Endodermal cell (in vitro differentiated cells): ENCODE data around the gene HOXB4. TPM values are rescaled to one million over a fixed set of nuclear protein-coding genes. Genes with fewer than 3 reads are reported as not detected.

Source experiments
- DNase-seq: peaks from one replicate; pipeline ENCODE4 v3.0.0-alpha.2; 2017
- H3K27ac ChIP-seq: 2 replicates; pipeline ENCODE4 v1.5.1; 2013; ENCODE audit warnings: mild to moderate bottlenecking, low read depth, low read length, moderate library complexity
- H3K27me3 ChIP-seq: 2 replicates; pipeline ENCODE4 v1.6.1; 2013; ENCODE audit warnings: mild to moderate bottlenecking, low read length, moderate library complexity; ENCODE audit not compliant: insufficient read depth, control insufficient read depth, poor library complexity, severe bottlenecking
- H3K36me3 ChIP-seq: 2 replicates; pipeline ENCODE4 v1.7.0; 2013; ENCODE audit warnings: mild to moderate bottlenecking, low read length, moderate library complexity; ENCODE audit not compliant: control insufficient read depth, insufficient read depth
- H3K4me1 ChIP-seq: one replicate; pipeline ENCODE4 v1.7.0; 2013; ENCODE audit warnings: low read length; ENCODE audit not compliant: control insufficient read depth, insufficient read depth
- H3K4me3 ChIP-seq: 2 replicates; pipeline ENCODE4 v1.5.1; 2013; ENCODE audit warnings: mild to moderate bottlenecking, low read length, moderate library complexity
- H3K9ac ChIP-seq: 2 replicates; pipeline ENCODE4 v1.6.1; 2013; ENCODE audit warnings: mild to moderate bottlenecking, low read length, moderate library complexity; ENCODE audit not compliant: poor library complexity, severe bottlenecking; ENCODE audit errors: extremely low read depth
- H3K9me3 ChIP-seq: 2 replicates; pipeline ENCODE4 v1.6.1; 2013; ENCODE audit warnings: mild to moderate bottlenecking, low read length, moderate library complexity; ENCODE audit not compliant: control insufficient read depth
- H3K27ac Mint-ChIP-seq: 2 replicates; pipeline ENCODE4 v1.8.0; 2020; ENCODE audit warnings: mixed read lengths
- H3K27me3 Mint-ChIP-seq: 2 replicates; pipeline ENCODE4 v1.8.0; 2021; ENCODE audit warnings: mild to moderate bottlenecking, mixed read lengths; ENCODE audit not compliant: insufficient read depth
- H3K36me3 Mint-ChIP-seq: 2 replicates; pipeline ENCODE4 v1.8.0; 2020; ENCODE audit warnings: low read depth, mixed read lengths
- H3K4me1 Mint-ChIP-seq: 2 replicates; pipeline ENCODE4 v1.8.0; 2020; ENCODE audit warnings: mixed read lengths
- H3K4me3 Mint-ChIP-seq: 2 replicates; pipeline ENCODE4 v1.8.0; 2020; ENCODE audit warnings: mild to moderate bottlenecking, moderate library complexity, mixed read lengths
- H3K9me3 Mint-ChIP-seq: 2 replicates; pipeline ENCODE4 v1.8.0; 2020; ENCODE audit warnings: mild to moderate bottlenecking, mixed read lengths
- CTCF ChIP-seq: fragments of 200-600 bp; sonication (generic); conservative IDR thresholded peaks from 2 replicates; pipeline ENCODE4 v1.5.0; 2021; ENCODE audit warnings: antibody characterized with exemption, mild to moderate bottlenecking
- WGBS, 2 experiments: methylation state at CpG; one replicate each; pipeline versions ENCODE4 v1.1.5 to v1.1.7; 2013; ENCODE audit warnings: missing lambda C conversion rate in 2 of 2, mixed read lengths in 1 of 2; ENCODE audit not compliant: insufficient coverage in 1 of 2, insufficient read length in 1 of 2; 5-methylcytosine and 5-hydroxymethylcytosine counted together
- total RNA-seq, 2 donors: library from RNA; stranded (reverse); fragmentation: NEBNext Ultra II Directional in 1 of 2; extraction: Animal tissue kit (Norgen Biotek cat#: 25700) in 1 of 2; gene quantifications; 2 replicates in 1 of 2; 3 replicates in 1 of 2; pipeline ENCODE4 v1.2.1, GENCODE V29; 2021

HOXB4 gene
- total RNA-seq, 2 donors from 2014 or later, result not detected

- Histone ChIP-seq H3K36me3 (no peaks in the 10 kb centered on the region), H3K9me3 (no peaks in the 10 kb centered on the region), H3K9ac (no peak within 1 kb of the TSS), H3K4me3 (no peak within 1 kb of the TSS), H3K27me3 (peaks cover 100% of the 10 kb centered on the region), H3K4me1 (peaks cover 2% of the 10 kb centered on the region), H3K27ac (no peak within 1 kb of the TSS)
- H3K27me3 Mint-ChIP-seq, result peaks cover 99% of the 10 kb centered on the region
- peaks cover 9% of the 10 kb centered on the region for H3K4me1 Mint-ChIP-seq
- TF ChIP-seq CTCF, result no peak
- H3K4me3 Mint-ChIP-seq, result no peak within 1 kb of the TSS
- H3K27ac Mint-ChIP-seq, result no peak within 1 kb of the TSS
- H3K36me3 Mint-ChIP-seq, result no peaks in the 10 kb centered on the region
- DNase-seq, result no peak
- peaks cover 2% of the 10 kb centered on the region for H3K9me3 Mint-ChIP-seq
- WGBS, 2 experiments, result 10 to 12% methylated on average over 11 to 37 of the region's 41 CpGs
Observed at GRCh38 chr17:48615047-48615962, 37.2 kb upstream of the HOXB4 start, which contains the start of gene HOXB8. HOXB8 (minus strand) TSS chr17:48615292; CDS start chr17:48614704, 588 bp downstream.

GRCh38 chr17:48613862-48614694 is 35.9 kb upstream of the HOXB4 start:
- Histone ChIP-seq H3K27ac (no peak overlapping the region), H3K9me3 (peaks cover 4% of the 10 kb centered on the region), H3K36me3 (no peaks in the 10 kb centered on the region), H3K4me3 (no peak overlapping the region), H3K4me1 (peaks cover 2% of the 10 kb centered on the region), H3K9ac (no peak overlapping the region), H3K27me3 (peaks cover 100% of the 10 kb centered on the region)
- H3K36me3 Mint-ChIP-seq, result no peaks in the 10 kb centered on the region
- no peak overlapping the region for H3K4me3 Mint-ChIP-seq
- H3K27me3 Mint-ChIP-seq, result peaks cover 99% of the 10 kb centered on the region
- no peak for TF ChIP-seq CTCF
- DNase-seq, result peak; percentile 85
- H3K4me1 Mint-ChIP-seq, result peaks cover 9% of the 10 kb centered on the region
- H3K27ac Mint-ChIP-seq, result no peak overlapping the region
- WGBS, 2 experiments, result 3% methylated on average over 17 to 54 of the region's 55 CpGs
- H3K9me3 Mint-ChIP-seq, result peaks cover 2% of the 10 kb centered on the region

GRCh38 chr17:48612854-48613691 is 34.9 kb upstream of the HOXB4 start:
- H3K9me3 Mint-ChIP-seq, result peaks cover 2% of the 10 kb centered on the region
- H3K36me3 Mint-ChIP-seq, result no peaks in the 10 kb centered on the region
- H3K27me3 Mint-ChIP-seq, result peaks cover 99% of the 10 kb centered on the region
- no peak overlapping the region for H3K4me3 ChIP-seq
- H3K9me3 ChIP-seq, result peaks cover 4% of the 10 kb centered on the region
- H3K36me3 ChIP-seq, result no peaks in the 10 kb centered on the region
- H3K27ac Mint-ChIP-seq, result no peak overlapping the region
- H3K4me3 Mint-ChIP-seq, result peak overlapping the region; percentile 5
- no peak overlapping the region for H3K9ac ChIP-seq
- TF ChIP-seq CTCF, result peak; percentile 26
- no peaks in the 10 kb centered on the region for H3K4me1 ChIP-seq
- H3K4me1 Mint-ChIP-seq, result peaks cover 7% of the 10 kb centered on the region
- peak; percentile 90 for DNase-seq
- peaks cover 100% of the 10 kb centered on the region for H3K27me3 ChIP-seq
- peak overlapping the region; percentile 41 for H3K27ac ChIP-seq
- WGBS, 2 experiments, result 1 to 2% methylated on average over 19 to 62 of the region's 67 CpGs
